Medulla oblongata (tissue), 1 donor: ENCODE results near the gene ZNF136.

ENCODE experiments used
- DNase-seq: peaks from one replicate; pipeline ENCODE4 v3.0.0-alpha.2; 2015; ENCODE audit errors: extremely low spot score

Gene ZNF136

DNA sequence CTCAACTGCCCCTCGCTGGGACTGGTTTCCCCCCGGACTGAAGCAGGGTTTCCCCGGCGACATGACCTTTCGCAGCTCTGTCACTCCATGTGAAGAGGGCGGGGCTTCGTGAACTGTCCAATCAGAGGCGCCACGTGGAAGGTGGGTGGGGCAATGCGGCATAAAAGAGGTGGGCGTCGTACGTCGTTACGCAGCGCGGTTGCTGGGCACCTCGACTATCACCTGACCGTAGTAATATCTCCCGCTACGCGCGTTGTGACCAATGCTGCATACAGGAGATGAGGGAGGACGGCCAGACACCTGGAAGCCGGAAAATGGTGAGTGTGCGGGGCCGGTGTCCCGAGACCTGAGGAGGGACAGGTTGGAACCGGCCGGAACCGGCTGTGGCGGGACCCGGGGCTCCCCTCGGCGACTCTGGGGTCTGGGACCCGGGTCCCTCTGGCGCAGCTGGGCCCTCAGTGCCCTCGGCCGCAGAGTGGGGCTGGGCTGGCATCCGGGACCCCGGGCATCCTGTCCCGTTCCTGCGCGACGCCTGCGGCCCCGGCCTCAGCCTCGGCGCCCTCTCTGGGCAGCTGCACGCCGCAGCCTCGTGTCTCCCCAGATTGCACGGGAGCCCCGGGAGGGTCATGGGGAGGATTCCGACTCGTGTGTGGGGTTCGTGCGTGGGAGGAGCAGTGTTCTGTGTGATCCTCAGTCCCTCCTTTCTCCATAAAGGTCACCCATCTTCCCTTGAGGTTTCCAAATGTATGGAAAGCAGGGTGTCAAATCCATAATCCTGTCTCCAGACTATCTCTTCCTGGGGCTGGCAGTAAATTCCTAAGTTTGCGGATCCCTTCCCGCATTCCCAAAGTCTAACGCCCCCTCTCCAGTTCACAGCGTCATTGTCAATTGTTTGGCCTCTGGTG is 32.2 kb downstream of the ZNF136 start:
- peak; percentile 89 for DNase-seq

DNA sequence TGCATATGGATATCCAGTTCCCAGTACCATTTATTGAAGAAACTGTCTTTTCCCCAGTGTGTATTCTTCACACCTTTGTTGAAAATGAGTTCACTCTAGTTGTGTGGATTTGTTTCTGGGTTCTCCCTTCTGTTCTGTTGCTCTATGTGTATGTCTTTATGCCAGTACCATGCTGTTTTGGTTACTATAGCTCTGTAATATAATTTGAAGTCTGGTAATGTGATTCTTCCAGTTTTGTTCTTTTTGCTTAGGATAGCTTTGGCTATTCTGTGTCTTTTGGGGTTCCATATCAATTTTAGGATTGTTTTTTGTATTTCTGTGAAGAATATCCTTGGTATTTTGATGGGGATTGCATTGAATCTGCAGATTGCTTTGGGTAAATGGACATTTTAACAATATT is 35.2 kb downstream of the ZNF136 start:
- no peak for DNase-seq

DNA sequence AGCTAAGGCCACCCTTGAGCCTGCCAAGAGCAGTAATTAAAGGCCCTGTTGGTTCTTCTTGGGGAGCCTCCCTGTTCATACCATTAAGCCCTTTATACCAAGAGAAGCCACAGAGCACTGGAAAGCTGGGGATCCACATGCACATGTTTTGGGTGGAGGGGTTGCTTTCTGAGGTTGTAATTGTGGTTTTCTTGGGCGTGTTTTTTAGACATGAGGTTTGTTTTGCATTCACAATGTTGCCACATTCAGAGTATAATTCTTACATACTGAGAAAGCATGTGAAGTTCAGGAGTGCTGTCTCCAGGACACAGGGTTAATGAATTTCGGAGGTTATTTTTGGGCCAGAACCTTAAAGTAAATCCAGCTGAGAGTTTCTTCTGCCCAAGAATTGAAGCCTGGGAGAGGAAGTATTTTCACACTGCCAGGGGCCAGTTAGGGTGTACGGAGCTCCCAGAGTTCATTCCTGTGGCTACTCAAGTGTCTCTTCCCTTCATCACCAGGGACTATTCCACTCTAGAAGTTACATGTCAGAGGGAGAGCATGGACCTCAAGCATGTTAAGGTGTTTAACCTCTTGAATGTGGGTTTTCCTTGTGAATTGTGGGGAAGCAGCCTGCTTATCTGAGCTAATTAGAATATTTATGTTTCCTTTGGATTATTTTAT is 37.0 kb downstream of the ZNF136 start:
- DNase-seq: no peak

DNA sequence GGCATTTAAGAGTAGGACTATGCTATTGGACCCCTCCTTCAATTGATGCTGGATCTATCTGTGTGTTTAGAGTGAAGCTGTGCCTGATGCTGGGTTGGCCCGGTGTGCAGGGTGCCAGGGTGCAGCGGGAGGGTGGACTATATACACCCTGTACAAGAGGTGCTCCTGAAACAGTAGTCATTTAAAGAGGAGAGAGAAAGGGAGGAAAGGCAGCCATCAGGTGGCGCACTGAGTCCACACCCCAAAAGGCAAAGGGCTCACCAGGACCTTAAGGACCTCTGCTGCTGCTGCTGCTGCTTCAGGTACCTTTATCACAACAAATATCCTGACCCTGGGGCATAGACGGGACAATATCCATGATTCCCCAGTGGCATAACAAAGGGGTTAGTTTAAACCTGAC is 39.4 kb downstream of the ZNF136 start:
- DNase-seq: no peak

DNA sequence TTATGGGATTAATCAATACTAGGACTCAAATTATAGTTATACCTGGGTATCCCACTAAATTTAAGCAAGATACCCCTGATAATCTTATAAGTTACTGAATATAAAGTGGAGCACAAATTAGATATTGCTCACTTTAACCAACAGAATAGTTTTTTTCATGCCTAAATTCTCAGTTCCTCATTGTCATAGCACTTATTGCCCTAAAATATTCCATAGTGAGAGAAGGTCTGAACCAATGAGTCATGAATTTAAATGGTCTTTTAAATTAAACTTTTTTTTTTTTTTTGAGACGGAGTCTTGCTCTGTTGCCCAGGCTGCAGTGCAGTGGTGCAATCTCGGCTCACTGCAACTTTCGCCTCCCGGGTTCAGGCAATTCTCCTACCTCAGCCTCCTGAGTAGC is 42.4 kb downstream of the ZNF136 start:
- no peak for DNase-seq

DNA sequence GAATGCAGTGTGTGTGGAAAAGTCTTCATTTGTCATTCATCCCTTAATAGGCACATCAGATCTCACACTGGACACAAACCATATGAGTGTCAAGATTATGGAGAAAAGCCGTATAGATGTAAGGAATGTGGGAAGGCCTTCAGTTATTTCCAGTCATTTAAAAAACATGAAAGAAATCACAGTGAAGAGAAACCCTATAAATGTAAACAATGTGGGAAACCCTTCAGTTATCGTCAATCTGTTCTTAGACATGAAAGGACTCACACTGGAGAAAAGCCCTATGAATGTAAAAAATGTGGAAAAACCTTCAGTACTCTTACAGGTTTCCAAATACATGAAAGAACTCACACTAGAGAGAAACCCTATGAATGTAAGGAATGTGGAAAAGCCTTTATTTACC is 45.3 kb downstream of the ZNF136 start:
- no peak for DNase-seq

DNA sequence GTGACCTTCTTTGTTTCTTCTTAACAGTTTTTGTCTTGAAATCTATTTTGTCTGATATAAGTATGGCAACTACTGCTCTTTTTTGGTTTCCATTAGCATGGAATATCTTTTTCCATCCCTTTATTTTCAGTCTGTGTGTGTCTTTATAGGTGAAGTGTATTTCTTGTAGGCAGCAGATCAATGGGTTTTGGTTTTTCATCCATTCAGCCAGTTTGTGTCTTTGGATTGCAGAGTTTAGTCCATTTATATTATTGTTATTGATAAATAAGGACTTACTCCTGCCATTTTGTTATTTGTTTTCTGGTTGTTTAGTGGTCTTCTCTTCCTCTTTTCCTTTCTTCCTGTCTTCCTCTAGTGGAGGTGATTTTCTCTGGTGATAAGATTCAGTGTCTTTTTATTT is 54.4 kb downstream of the ZNF136 start:
- DNase-seq: no peak

DNA sequence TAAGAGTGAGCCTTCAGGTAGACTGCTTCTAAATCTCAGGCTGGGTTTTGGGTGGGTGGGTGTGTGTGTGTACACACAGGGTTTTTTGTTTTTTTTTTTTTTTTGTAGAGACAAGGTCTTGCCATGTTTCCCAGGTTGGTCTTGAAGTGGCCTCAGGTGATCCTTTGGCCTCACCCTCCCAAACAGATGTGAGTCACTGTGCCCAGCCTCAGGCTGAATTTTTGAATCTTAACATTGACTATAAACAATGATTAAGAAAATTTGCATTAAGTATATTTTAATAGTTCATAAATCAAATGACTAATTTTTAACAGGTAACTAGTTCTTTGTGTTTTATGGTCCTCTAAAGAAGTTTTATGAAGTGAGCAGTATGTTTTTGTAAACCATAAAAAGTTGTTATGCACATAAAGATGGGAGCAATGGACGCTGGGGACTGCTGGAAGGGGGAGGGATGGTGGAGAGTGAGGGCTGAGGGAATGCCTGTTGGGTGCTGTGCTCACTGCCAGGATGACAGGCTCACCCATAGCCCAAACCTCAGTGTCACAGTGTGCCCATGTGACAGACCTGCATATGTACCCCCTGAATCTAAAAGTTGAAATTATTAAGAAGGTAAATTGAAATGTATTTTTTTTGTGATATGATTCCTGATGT is 60.2 kb downstream of the ZNF136 start:
- no peak for DNase-seq

DNA sequence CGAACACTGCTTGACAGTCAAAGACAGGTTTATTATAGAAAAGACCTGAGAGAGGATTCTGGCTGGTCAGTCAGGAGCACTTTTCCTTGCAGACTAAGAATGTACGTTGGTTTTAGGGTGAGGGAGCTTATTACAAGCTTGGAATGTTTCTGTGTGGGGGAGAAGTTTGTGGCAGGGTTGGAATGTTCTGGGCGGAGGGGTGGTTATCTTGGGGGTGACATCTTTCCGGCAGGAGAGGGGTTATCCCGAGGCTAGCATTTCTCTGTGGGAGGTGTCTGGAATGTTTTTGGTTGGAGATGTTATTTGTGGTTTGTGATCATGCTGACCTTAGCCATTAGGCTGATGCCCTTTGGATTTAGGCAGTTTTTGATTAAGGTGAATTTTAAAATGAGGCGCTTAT is 61.8 kb downstream of the ZNF136 start:
- DNase-seq: no peak

DNA sequence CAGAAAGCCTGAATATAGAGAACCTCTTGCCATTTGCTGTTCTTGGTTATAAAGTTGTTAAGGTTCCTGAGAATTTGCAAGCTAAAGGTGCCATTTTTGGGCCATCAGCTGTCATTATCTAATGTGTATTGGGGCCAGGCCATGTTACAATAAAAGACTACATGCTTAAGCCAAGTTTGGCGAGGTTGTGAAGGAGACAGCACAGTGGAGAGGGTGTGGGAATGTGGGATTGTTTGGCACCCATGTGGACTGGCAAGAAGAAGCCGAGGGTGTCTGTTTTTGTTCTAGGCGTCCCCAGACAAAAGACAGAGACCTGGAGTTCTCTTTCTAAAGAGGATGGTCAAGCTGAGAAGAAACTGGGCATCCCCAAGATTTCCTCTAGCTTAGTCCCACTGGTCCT is 67.1 kb downstream of the ZNF136 start:
- DNase-seq: no peak

DNA sequence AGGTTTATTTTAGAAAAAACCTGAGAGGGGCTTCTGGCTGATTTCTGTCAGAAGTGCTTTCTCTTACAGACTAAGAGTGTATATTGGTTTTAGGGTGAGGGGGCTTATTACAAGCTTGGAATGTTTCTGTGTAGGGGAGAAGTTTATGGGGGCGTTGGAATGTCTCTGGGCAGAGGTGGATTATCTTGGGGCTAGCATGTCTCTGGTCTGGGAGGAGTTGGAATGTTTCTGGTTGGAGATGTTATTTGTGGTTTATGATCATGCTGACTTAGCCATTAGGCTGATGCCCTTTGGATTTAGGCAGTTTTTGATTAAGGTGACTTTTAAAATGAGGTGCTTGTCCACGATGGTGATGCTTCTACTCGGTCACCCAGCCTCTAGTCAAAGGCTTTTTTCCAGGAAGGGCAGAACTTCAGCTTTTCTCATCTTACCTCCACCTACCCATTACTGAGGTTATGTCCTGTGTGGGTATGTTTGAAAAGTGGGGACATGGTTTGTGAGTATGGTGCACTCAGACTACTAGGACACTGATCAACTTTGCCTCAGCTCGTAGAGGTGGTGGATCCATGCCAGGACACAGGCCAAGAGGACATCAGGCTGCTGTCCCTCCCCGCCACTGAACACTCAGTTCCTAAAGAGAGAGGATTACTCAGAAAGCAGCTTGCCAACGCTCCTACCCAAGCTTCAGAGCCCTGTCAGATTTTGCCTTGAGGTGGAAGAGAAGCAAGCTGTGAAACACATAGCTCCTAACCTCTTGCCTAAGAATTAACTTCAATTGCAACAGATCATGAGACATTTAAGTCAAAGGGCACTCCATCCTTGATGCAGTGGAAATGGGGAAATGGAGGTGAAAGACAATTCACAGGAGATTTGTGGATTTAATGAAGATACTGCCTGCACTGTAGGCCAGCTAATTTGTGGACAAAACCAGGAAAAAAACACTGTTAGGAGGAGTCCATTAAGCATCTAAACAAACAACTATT is 68.1 kb downstream of the ZNF136 start:
- no peak for DNase-seq

DNA sequence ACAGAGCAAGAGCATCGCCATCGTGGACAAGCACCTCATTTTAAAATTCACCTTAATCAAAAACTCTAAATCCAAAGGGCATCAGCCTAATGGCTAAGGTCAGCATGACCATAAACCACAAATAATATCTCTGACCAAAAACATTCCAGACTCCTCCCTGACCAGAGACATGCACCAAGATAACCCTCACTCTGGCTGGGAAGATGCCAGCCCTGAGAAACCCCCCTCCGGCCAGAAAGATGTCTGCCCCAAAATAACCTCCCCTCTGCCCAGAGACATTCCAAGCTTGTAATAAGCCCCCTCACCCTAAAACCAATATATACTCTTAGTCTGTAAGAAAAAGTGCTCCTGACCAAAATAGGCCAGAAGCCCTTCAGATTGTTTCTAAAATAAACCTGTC is 70.1 kb downstream of the ZNF136 start:
- DNase-seq: no peak

DNA sequence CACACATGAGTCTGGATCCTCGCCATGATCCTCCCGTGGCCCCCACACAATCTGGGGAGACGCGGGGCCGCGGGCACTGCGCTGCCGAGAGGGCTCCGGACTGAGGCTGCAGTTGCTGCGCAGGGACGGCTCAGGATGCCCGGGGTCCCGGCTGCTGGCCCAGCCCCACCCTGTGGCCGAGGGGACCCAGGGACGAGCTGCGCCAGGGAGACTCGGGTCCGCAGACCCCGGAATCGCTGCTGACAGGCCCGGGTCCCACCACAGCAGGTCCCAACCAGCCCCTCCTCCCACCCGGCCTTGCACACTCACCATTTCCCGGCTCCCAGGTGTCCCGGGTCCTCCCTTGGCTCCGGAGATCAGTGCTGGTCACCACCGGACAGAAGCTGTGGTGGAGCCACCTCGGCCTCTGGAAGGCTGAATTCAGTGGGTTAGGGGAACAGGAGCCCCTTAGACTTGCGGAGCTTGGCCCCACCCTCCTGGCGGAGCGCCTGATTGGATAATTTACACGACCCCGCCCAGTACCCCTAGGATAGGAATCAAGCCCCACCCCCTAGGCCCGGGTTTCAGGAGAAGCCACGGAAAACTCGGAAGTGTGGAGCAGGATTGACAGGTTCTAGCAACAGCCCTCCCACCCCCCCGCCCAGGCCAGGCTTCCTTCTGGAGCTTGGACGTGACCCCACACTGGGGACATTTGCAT is 74.4 kb downstream of the ZNF136 start:
- no peak for DNase-seq
